A673 (cell line): ENCODE data around the gene OASL. TPM values are rescaled to one million over a fixed set of nuclear protein-coding genes. Genes with fewer than 3 reads are reported as not detected.
"Not testable (repeated sequence)": the region's sequence is repeated elsewhere in the genome, so short reads cannot be mapped to it uniquely, and the experiment has no call there.

Experiments
- BruUV-seq: library from RNA; stranded (reverse); fragments of 400-500 nt; replicated peaks from 2 replicates; lab custom pipeline; 2021; lab: Mats Ljungman, UMichigan
- CTCF ChIA-PET: fragments of 300-600 bp; sonication (Branson Sonifier 250); formaldehyde crosslinking; loops from one replicate; lab custom pipeline; 2022; ENCODE audit warnings: antibody characterized with exemption; lab: Charles Lee
- POLR2A ChIA-PET: fragments of 300-600 bp; sonication (Branson Sonifier 250); formaldehyde crosslinking; loops from one replicate; lab custom pipeline; 2022; ENCODE audit warnings: antibody characterized with exemption; ENCODE audit not compliant: low non-redundant PET; lab: Charles Lee
- DNase-seq: peaks from one replicate; pipeline ENCODE4 v3.0.0-alpha.2; 2015; ENCODE audit warnings: low spot score
- H3K27ac ChIP-seq: fragments of 200-600 bp; sonication (generic); 2 replicates; pipeline ENCODE4 v1.5.1; 2016; ENCODE audit warnings: mixed run types, low read depth, mild to moderate bottlenecking, mixed read lengths, antibody characterized with exemption, low read length; ENCODE audit not compliant: poor library complexity, severe bottlenecking
- H3K27me3 ChIP-seq: fragments of 200-600 bp; sonication (generic); replicated peaks from 2 replicates; pipeline ENCODE4 v1.6.1; 2017; ENCODE audit warnings: mixed run types, low read depth, mild to moderate bottlenecking, mixed read lengths, antibody characterized with exemption, low read length; ENCODE audit not compliant: insufficient read depth, poor library complexity
- H3K36me3 ChIP-seq: fragments of 200-600 bp; sonication (generic); 2 replicates; pipeline ENCODE4 v1.6.1; 2016; ENCODE audit warnings: mixed run types, mild to moderate bottlenecking, mixed read lengths, antibody characterized with exemption, low read length; ENCODE audit not compliant: insufficient read depth, poor library complexity, severe bottlenecking
- H3K4me1 ChIP-seq: fragments of 200-600 bp; sonication (generic); 2 replicates; pipeline ENCODE4 v1.6.1; 2017; ENCODE audit warnings: mixed run types, mild to moderate bottlenecking, mixed read lengths, antibody characterized with exemption, low read length; ENCODE audit not compliant: insufficient read depth, poor library complexity, severe bottlenecking
- H3K4me3 ChIP-seq: fragments of 200-600 bp; sonication (generic); 2 replicates; pipeline ENCODE4 v1.5.1; 2016; ENCODE audit warnings: low read depth, mixed run types, mild to moderate bottlenecking, mixed read lengths, low read length; ENCODE audit not compliant: poor library complexity, severe bottlenecking
- H3K9me3 ChIP-seq: fragments of 200-600 bp; sonication (generic); 2 replicates; pipeline ENCODE4 v1.6.1; 2016; ENCODE audit warnings: mixed run types, low read depth, mild to moderate bottlenecking, mixed read lengths, antibody characterized with exemption, low read length; ENCODE audit not compliant: poor library complexity, severe bottlenecking
- CTCF ChIP-seq: fragments of 300-800, 200-600 bp; sonication (generic); conservative IDR thresholded peaks from 2 replicates; pipeline ENCODE4 v1.5.1; 2017; ENCODE audit warnings: low read depth, mild to moderate bottlenecking, antibody characterized with exemption, low read length, moderate library complexity, mixed read lengths
- EZH2 ChIP-seq: fragments of 200-600 bp; sonication (generic); IDR thresholded peaks from 2 replicates; pipeline ENCODE4 v1.6.1; 2017; ENCODE audit warnings: borderline replicate concordance, low read depth, mild to moderate bottlenecking, mixed read lengths, antibody characterized with exemption, low read length; ENCODE audit not compliant: poor library complexity, severe bottlenecking
- intact Hi-C: fragments of 100-400 bp; cut with micrococcal nuclease; formaldehyde crosslinking; loops from one replicate; pipeline ENCODE4 v1.10.0; 2022; ENCODE audit not compliant: unreplicated experiment
- total RNA-seq: library from RNA; stranded (reverse); gene quantifications from 2 replicates; pipeline ENCODE4 v1.2.3, GENCODE V29; 2021

Gene OASL
- total RNA-seq, 1 experiment from 2014 or later = 0.73 TPM

GRCh38 chr12:121053706-121054105 is 14.7 kb upstream of the OASL start:
- TF ChIP-seq EZH2 = no peak
- TF ChIP-seq CTCF = no peak
- ChIA-PET POLR2A (no interaction called here), CTCF (no interaction called here)
- no peaks in the 10 kb centered on the region for H3K27me3 ChIP-seq
- DNase-seq = no peak
- no TSS peak for BruUV-seq
- intact Hi-C loops = no loop called here
- no peak overlapping the region for H3K27ac ChIP-seq
- H3K4me1 ChIP-seq = no peaks in the 10 kb centered on the region
- no peaks in the 10 kb centered on the region for H3K36me3 ChIP-seq
- no peak overlapping the region for H3K4me3 ChIP-seq
- no peaks in the 10 kb centered on the region for H3K9me3 ChIP-seq

GRCh38 chr12:121050725-121051124 is 11.7 kb upstream of the OASL start:
- intact Hi-C loops = no loop called here
- no TSS peak for BruUV-seq
- DNase-seq = peak; percentile 53

GRCh38 chr12:121048442-121048841 is 9.4 kb upstream of the OASL start:
- DNase-seq = no peak
- no peaks in the 10 kb centered on the region for H3K27me3 ChIP-seq
- POLR2A ChIA-PET = no interaction called here
- no TSS peak for BruUV-seq
- no peak overlapping the region for H3K27ac ChIP-seq
- no peaks in the 10 kb centered on the region for H3K4me1 ChIP-seq
- TF ChIP-seq CTCF (no peak), EZH2 (no peak)
- CTCF ChIA-PET = no interaction called here
- no peaks in the 10 kb centered on the region for H3K36me3 ChIP-seq
- no peaks in the 10 kb centered on the region for H3K9me3 ChIP-seq
- intact Hi-C loops = no loop called here
- no peak overlapping the region for H3K4me3 ChIP-seq

More at GRCh38 chr12:121050725-121051124, 11.7 kb upstream of the OASL start:
- Histone ChIP-seq H3K4me1 (no peaks in the 10 kb centered on the region), H3K27ac (no peak overlapping the region), H3K4me3 (no peak overlapping the region), H3K27me3 (no peaks in the 10 kb centered on the region), H3K36me3 (no peaks in the 10 kb centered on the region), H3K9me3 (no peaks in the 10 kb centered on the region)
- CTCF ChIA-PET = no interaction called here
- no peak for TF ChIP-seq CTCF
- TF ChIP-seq EZH2 = no peak
- POLR2A ChIA-PET = no interaction called here

GRCh38 chr12:121047400-121047799 is 8.4 kb upstream of the OASL start:
- H3K27me3 ChIP-seq, DNase-seq, H3K4me3 ChIP-seq, POLR2A ChIA-PET, intact Hi-C loops, H3K36me3 ChIP-seq, CTCF ChIA-PET, H3K4me1 ChIP-seq, H3K27ac ChIP-seq, BruUV-seq, H3K9me3 ChIP-seq: not testable (repeated sequence)
